WTC11 (cell line): ENCODE measurements around the gene IL1RAPL1. TPM values are rescaled to one million over a fixed set of nuclear protein-coding genes. Genes with fewer than 3 reads are reported as not detected.

Experiments
- ATAC-seq: fragments of 200-7000 bp; cut with Tn5 transposase; 2 replicates; pipeline ENCODE4 v1.10.0; 2021; ENCODE audit warnings: mild to moderate bottlenecking, moderate library complexity
- CTCF ChIA-PET: fragments of 300-600 bp; sonication (Branson Sonifier 250); formaldehyde crosslinking; loops from one replicate; lab custom pipeline; 2021; ENCODE audit warnings: antibody characterized with exemption; lab: Charles Lee
- POLR2A ChIA-PET: fragments of 350-600 bp; sonication (Branson Sonifier 250); formaldehyde crosslinking; loops from one replicate; lab custom pipeline; 2021; ENCODE audit warnings: antibody characterized with exemption; lab: Charles Lee
- DNase-seq: peaks from one replicate; pipeline ENCODE4 v3.0.0; 2021; ENCODE audit warnings: low spot score
- H3K27ac Mint-ChIP-seq: 2 replicates; pipeline ENCODE4 v1.8.0; 2021; ENCODE audit warnings: mixed read lengths
- H3K27me3 Mint-ChIP-seq: 2 replicates; pipeline ENCODE4 v1.8.0; 2021; ENCODE audit warnings: low read depth, mild to moderate bottlenecking, moderate library complexity, mixed read lengths
- H3K36me3 Mint-ChIP-seq: 2 replicates; pipeline ENCODE4 v1.8.0; 2021; ENCODE audit warnings: mixed read lengths
- H3K4me1 Mint-ChIP-seq: 2 replicates; pipeline ENCODE4 v1.8.0; 2022; ENCODE audit warnings: mixed read lengths
- H3K4me3 Mint-ChIP-seq: 2 replicates; pipeline ENCODE4 v1.8.0; 2021; ENCODE audit warnings: mild to moderate bottlenecking, moderate library complexity, mixed read lengths
- H3K9me3 Mint-ChIP-seq: 2 replicates; pipeline ENCODE4 v1.8.0; 2021; ENCODE audit warnings: mixed read lengths
- ARID4B ChIP-seq: sonication (generic); formaldehyde crosslinking; IDR thresholded peaks from 2 replicates; pipeline ENCODE4 v1.8.0; 2023; ENCODE audit warnings: missing genetic modification reagents, mild to moderate bottlenecking, borderline replicate concordance
- ATF3 ChIP-seq: sonication (generic); formaldehyde crosslinking; conservative IDR thresholded peaks from 2 replicates; pipeline ENCODE4 v1.8.1; 2022; ENCODE audit warnings: mild to moderate bottlenecking, missing genetic modification reagents
- CDX4 ChIP-seq: fragments of 250-450 bp; sonication (Bioruptor Pico); IDR thresholded peaks from 2 replicates; pipeline ENCODE4 v1.9.0; 2021; ENCODE audit warnings: moderate library complexity, mild to moderate bottlenecking, inconsistent platforms, borderline replicate concordance
- CREM ChIP-seq: sonication (generic); formaldehyde crosslinking; IDR thresholded peaks from 2 replicates; pipeline ENCODE4 v1.8.1; 2022; ENCODE audit warnings: mild to moderate bottlenecking, missing genetic modification reagents, moderate library complexity
- ERG ChIP-seq: fragments of 250-450 bp; sonication (Bioruptor Pico); IDR thresholded peaks from 2 replicates; pipeline ENCODE4 v1.8.0; 2021; ENCODE audit warnings: mild to moderate bottlenecking
- ESRRA ChIP-seq: sonication (generic); formaldehyde crosslinking; IDR thresholded peaks from 2 replicates; pipeline ENCODE4 v1.8.1; 2022; ENCODE audit warnings: mild to moderate bottlenecking, missing genetic modification reagents, borderline replicate concordance
- FOXK1 ChIP-seq: sonication (generic); formaldehyde crosslinking; IDR thresholded peaks from 2 replicates; pipeline ENCODE4 v1.8.0; 2022; ENCODE audit warnings: mild to moderate bottlenecking, moderate library complexity, missing genetic modification reagents
- FOXP1 ChIP-seq: sonication (generic); formaldehyde crosslinking; IDR thresholded peaks from 2 replicates; pipeline ENCODE4 v1.8.0; 2022; ENCODE audit warnings: missing genetic modification reagents, mild to moderate bottlenecking, moderate library complexity, borderline replicate concordance
- GABPB1 ChIP-seq: sonication (generic); formaldehyde crosslinking; IDR thresholded peaks from 2 replicates; pipeline ENCODE4 v1.8.1; 2023; ENCODE audit warnings: mild to moderate bottlenecking, missing genetic modification reagents
- GRHL2 ChIP-seq: fragments of 250-450 bp; sonication (Bioruptor Pico); IDR thresholded peaks from 2 replicates; pipeline ENCODE4 v1.8.0; 2022; ENCODE audit warnings: mild to moderate bottlenecking, moderate library complexity; ENCODE audit not compliant: insufficient replicate concordance, severe bottlenecking
- HMGA2 ChIP-seq: fragments of 250-450 bp; sonication (Bioruptor Pico); IDR thresholded peaks from 2 replicates; pipeline ENCODE4 v1.4.0; 2021; ENCODE audit warnings: mild to moderate bottlenecking, moderate library complexity
- KAT7 ChIP-seq: sonication (generic); formaldehyde crosslinking; IDR thresholded peaks from 2 replicates; pipeline ENCODE4 v1.8.1; 2023; ENCODE audit warnings: missing genetic modification reagents, mild to moderate bottlenecking, borderline replicate concordance
- NFATC4 ChIP-seq: fragments of 250-450 bp; sonication (Bioruptor Pico); IDR thresholded peaks from 2 replicates; pipeline ENCODE4 v1.9.0; 2021; ENCODE audit warnings: mild to moderate bottlenecking
- NR3C1 ChIP-seq: sonication (generic); formaldehyde crosslinking; conservative IDR thresholded peaks from 2 replicates; pipeline ENCODE4 v1.8.1; 2023; ENCODE audit warnings: low read depth, mild to moderate bottlenecking, missing genetic modification reagents
- RORB ChIP-seq: fragments of 250-450 bp; sonication (Bioruptor Pico); IDR thresholded peaks from 2 replicates; pipeline ENCODE4 v1.9.0; 2021; ENCODE audit warnings: mild to moderate bottlenecking
- STAT6 ChIP-seq: sonication (generic); formaldehyde crosslinking; conservative IDR thresholded peaks from 2 replicates; pipeline ENCODE4 v1.8.1; 2023; ENCODE audit warnings: mild to moderate bottlenecking, low read depth, missing genetic modification reagents, moderate library complexity
- ZBTB21 ChIP-seq: sonication (generic); formaldehyde crosslinking; IDR thresholded peaks from 2 replicates; pipeline ENCODE4 v1.8.1; 2023; ENCODE audit warnings: mild to moderate bottlenecking, missing genetic modification reagents, borderline replicate concordance
- ZNF138 ChIP-seq: sonication (generic); formaldehyde crosslinking; conservative IDR thresholded peaks from 2 replicates; pipeline ENCODE4 v1.8.1; 2022; ENCODE audit warnings: mild to moderate bottlenecking, moderate library complexity, missing genetic modification reagents
- ZNF232 ChIP-seq: sonication (generic); formaldehyde crosslinking; IDR thresholded peaks from 2 replicates; pipeline ENCODE4 v1.8.0; 2022; ENCODE audit warnings: mild to moderate bottlenecking, missing genetic modification reagents
- ZNF263 ChIP-seq: sonication (generic); formaldehyde crosslinking; IDR thresholded peaks from 2 replicates; pipeline ENCODE4 v1.8.1; 2022; ENCODE audit warnings: low read depth, mild to moderate bottlenecking, moderate library complexity, missing genetic modification reagents
- ZNF396 ChIP-seq: fragments of 250-450 bp; sonication (Bioruptor Pico); IDR thresholded peaks from 2 replicates; pipeline ENCODE4 v1.8.0; 2021; ENCODE audit warnings: mild to moderate bottlenecking, moderate library complexity, borderline replicate concordance
- ZNF416 ChIP-seq: fragments of 250-450 bp; sonication (Bioruptor Pico); IDR thresholded peaks from 2 replicates; pipeline ENCODE4 v1.9.0; 2021; ENCODE audit warnings: mild to moderate bottlenecking, inconsistent platforms
- ZNF425 ChIP-seq: fragments of 250-450 bp; sonication (Bioruptor Pico); conservative IDR thresholded peaks from 2 replicates; pipeline ENCODE4 v1.9.0; 2021; ENCODE audit warnings: mild to moderate bottlenecking
- total RNA-seq: library from RNA; stranded (reverse); gene quantifications from 3 replicates; pipeline ENCODE4 v1.2.3, GENCODE V29; 2021

Gene IL1RAPL1
- total RNA-seq, 1 experiment from 2014 or later = 0.13 TPM

- no peaks in the 10 kb centered on the region for H3K9me3 Mint-ChIP-seq
- no peaks in the 10 kb centered on the region for H3K36me3 Mint-ChIP-seq
- H3K4me3 Mint-ChIP-seq = no peak overlapping the region
- ChIA-PET POLR2A (no interaction called here), CTCF (no interaction called here)
- TF ChIP-seq ZNF138 (CRISPR knock-in tag) (no peak), NR3C1 (CRISPR knock-in tag) (no peak), ESRRA (CRISPR knock-in tag) (no peak), ZNF416 (CRISPR knock-in tag) (no peak), ARID4B (no peak), GABPB1 (no peak), RORB (CRISPR knock-in tag) (no peak), ERG (no peak)
- H3K27ac Mint-ChIP-seq = no peak overlapping the region
- H3K4me1 Mint-ChIP-seq = peaks cover 26% of the 10 kb centered on the region
- ATAC-seq = no peak
- H3K27me3 Mint-ChIP-seq = no peaks in the 10 kb centered on the region
- DNase-seq = no peak
Observed at GRCh38 chrX:29922607-29923006, 1335.4 kb downstream of the IL1RAPL1 start.

- H3K27me3 Mint-ChIP-seq = no peaks in the 10 kb centered on the region
- DNase-seq (no peak), ATAC-seq (no peak)
- H3K36me3 Mint-ChIP-seq = no peaks in the 10 kb centered on the region
- ChIA-PET POLR2A (no interaction called here), CTCF (no interaction called here)
- no peak overlapping the region for H3K4me3 Mint-ChIP-seq
- H3K27ac Mint-ChIP-seq = no peak overlapping the region
- H3K9me3 Mint-ChIP-seq = no peaks in the 10 kb centered on the region
- TF ChIP-seq GRHL2 (no peak), ATF3 (CRISPR knock-in tag) (no peak), ZNF232 (CRISPR knock-in tag) (no peak), ZNF425 (no peak), CDX4 (CRISPR knock-in tag) (no peak), FOXK1 (CRISPR knock-in tag) (no peak), ZNF263 (CRISPR knock-in tag) (no peak)
- H3K4me1 Mint-ChIP-seq = peaks cover 12% of the 10 kb centered on the region
Observed at GRCh38 chrX:29926056-29926455, 1338.8 kb downstream of the IL1RAPL1 start.

- Mint-ChIP-seq H3K9me3 (no peaks in the 10 kb centered on the region), H3K4me3 (no peak overlapping the region), H3K4me1 (peaks cover 6% of the 10 kb centered on the region), H3K36me3 (no peaks in the 10 kb centered on the region), H3K27me3 (no peaks in the 10 kb centered on the region), H3K27ac (no peak overlapping the region)
- POLR2A ChIA-PET = no interaction called here
- CTCF ChIA-PET = no interaction called here
- ATAC-seq (no peak), DNase-seq (no peak)
- no peak for TF ChIP-seq FOXP1 (CRISPR knock-in tag)
- TF ChIP-seq ZBTB21 (CRISPR knock-in tag) = no peak
- no peak for TF ChIP-seq CREM
- TF ChIP-seq HMGA2 (CRISPR knock-in tag) = no peak
- no peak for TF ChIP-seq ZNF396 (CRISPR knock-in tag)
- TF ChIP-seq KAT7 (CRISPR knock-in tag) = no peak
- TF ChIP-seq NFATC4 (CRISPR knock-in tag) = no peak
- TF ChIP-seq STAT6 = no peak
Observed at GRCh38 chrX:29926659-29927058, 1339.4 kb downstream of the IL1RAPL1 start.
